ENCODE measurements around the gene THAP3.

- TF ChIP-seq, protein P1, sequence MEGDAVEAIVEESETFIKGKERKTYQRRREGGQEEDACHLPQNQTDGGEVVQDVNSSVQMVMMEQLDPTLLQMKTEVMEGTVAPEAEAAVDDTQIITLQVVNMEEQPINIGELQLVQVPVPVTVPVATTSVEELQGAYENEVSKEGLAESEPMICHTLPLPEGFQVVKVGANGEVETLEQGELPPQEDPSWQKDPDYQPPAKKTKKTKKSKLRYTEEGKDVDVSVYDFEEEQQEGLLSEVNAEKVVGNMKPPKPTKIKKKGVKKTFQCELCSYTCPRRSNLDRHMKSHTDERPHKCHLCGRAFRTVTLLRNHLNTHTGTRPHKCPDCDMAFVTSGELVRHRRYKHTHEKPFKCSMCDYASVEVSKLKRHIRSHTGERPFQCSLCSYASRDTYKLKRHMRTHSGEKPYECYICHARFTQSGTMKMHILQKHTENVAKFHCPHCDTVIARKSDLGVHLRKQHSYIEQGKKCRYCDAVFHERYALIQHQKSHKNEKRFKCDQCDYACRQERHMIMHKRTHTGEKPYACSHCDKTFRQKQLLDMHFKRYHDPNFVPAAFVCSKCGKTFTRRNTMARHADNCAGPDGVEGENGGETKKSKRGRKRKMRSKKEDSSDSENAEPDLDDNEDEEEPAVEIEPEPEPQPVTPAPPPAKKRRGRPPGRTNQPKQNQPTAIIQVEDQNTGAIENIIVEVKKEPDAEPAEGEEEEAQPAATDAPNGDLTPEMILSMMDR (IDR thresholded peaks at IDR 0.05), result no peak
- no peak for TF ChIP-seq POLR2A (IDR thresholded peaks at IDR 0.05)
- TF ChIP-seq EP300 (IDR thresholded peaks at IDR 0.05), result peak in 1 of 2 donors; percentile 29
These were observed 13.6 kb downstream of the THAP3 start for GRCh38 chr1:6638226-6638625.

Measured in tibial nerve (tissue), 4 donors.